Measurements from ENCODE around the gene FABP1. TPM values are rescaled to one million over a fixed set of nuclear protein-coding genes. Genes with fewer than 3 reads are reported as not detected.

FABP1 gene
- total and polyA plus RNA-seq, 2 of the 4 experiments (the other 2 are of a cell fraction): not detected

DNA sequence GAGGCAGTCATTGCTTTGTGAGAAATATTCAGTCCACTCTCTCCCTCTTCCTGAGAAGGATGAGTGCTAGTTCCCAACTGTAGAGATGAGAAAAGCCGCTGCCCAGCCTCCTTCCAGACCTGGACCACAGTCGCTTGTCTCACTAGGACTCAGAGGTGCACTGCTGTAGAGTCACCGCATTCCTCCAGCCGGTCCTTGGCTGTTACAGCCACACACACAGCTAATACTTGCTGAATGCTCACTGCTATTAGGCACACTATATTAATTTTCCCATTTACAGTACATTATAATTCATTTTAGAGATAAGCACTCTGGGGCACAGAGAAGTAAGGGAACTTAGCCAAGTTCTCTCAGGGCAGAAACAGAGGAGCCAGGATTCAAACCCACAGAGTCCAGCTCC is 10.0 kb upstream of the FABP1 start:
- no peak overlapping the region for H3K27ac ChIP-seq (ENCODE audit: insufficient read depth, low read length)
- 57% methylated on average over 2 of the region's 4 CpGs; no CpG with 5 or more reads in 1 of the 2 experiments for WGBS, 2 experiments (ENCODE audit: extremely low coverage in 2 of 2, insufficient read length in 1 of 2)
- no peak overlapping the region for H3K23ac ChIP-seq (ENCODE audit: low read depth, low read length)
- ChIA-PET CTCF (no interaction called here), POLR2A (ENCODE audit: unreplicated experiment) (no interaction called here)
- H3K4me2 ChIP-seq (ENCODE audit: low read depth, low read length): no peak overlapping the region
- H2AFZ ChIP-seq (replicated peaks; ENCODE audit: low read length, poor library complexity): no peak overlapping the region
- H3K4me1 ChIP-seq (ENCODE audit: control insufficient read depth, insufficient read depth, low read length): no peaks in the 10 kb centered on the region
- H3K9me3 ChIP-seq (ENCODE audit: control insufficient read depth, insufficient read depth, low read length): no peaks in the 10 kb centered on the region
- TF ChIP-seq, protein P1, sequence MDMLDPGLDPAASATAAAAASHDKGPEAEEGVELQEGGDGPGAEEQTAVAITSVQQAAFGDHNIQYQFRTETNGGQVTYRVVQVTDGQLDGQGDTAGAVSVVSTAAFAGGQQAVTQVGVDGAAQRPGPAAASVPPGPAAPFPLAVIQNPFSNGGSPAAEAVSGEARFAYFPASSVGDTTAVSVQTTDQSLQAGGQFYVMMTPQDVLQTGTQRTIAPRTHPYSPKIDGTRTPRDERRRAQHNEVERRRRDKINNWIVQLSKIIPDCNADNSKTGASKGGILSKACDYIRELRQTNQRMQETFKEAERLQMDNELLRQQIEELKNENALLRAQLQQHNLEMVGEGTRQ (IDR thresholded peaks at IDR 0.05; ENCODE audit: low read depth, low read length): no peak
- TF ChIP-seq MAZ (IDR thresholded peaks at IDR 0.05; ENCODE audit: borderline replicate concordance, low read depth, low read length) (no peak), RFX5 (IDR thresholded peaks at IDR 0.05; ENCODE audit: low read depth, low read length) (no peak), CEBPB (IDR thresholded peaks at IDR 0.05; ENCODE audit: low read depth, low read length) (no peak), CHD1 (IDR thresholded peaks at IDR 0.05; ENCODE audit: low read depth, low read length) (no peak), SMC3 (IDR thresholded peaks at IDR 0.05; ENCODE audit: low read depth, low read length) (no peak), POLR2A (IDR thresholded peaks at IDR 0.05; ENCODE audit: low read depth, low read length) (no peak), FOS (IDR thresholded peaks at IDR 0.05; ENCODE audit: low read depth, low read length) (no peak), RCOR1 (IDR thresholded peaks at IDR 0.05; ENCODE audit: insufficient replicate concordance, low read length) (no peak)
- TF ChIP-seq, protein P2, sequence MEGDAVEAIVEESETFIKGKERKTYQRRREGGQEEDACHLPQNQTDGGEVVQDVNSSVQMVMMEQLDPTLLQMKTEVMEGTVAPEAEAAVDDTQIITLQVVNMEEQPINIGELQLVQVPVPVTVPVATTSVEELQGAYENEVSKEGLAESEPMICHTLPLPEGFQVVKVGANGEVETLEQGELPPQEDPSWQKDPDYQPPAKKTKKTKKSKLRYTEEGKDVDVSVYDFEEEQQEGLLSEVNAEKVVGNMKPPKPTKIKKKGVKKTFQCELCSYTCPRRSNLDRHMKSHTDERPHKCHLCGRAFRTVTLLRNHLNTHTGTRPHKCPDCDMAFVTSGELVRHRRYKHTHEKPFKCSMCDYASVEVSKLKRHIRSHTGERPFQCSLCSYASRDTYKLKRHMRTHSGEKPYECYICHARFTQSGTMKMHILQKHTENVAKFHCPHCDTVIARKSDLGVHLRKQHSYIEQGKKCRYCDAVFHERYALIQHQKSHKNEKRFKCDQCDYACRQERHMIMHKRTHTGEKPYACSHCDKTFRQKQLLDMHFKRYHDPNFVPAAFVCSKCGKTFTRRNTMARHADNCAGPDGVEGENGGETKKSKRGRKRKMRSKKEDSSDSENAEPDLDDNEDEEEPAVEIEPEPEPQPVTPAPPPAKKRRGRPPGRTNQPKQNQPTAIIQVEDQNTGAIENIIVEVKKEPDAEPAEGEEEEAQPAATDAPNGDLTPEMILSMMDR (conservative IDR thresholded peaks at IDR 0.05; ENCODE audit: low read depth, low read length): no peak
- no peaks in the 10 kb centered on the region; the same call in 1 of the 2 replicates for H3K27me3 ChIP-seq (ENCODE audit: control insufficient read depth, insufficient read depth, low read length)
- no peak for DNase-seq
- no peak overlapping the region for H3K18ac ChIP-seq (ENCODE audit: low read depth, low read length)
- no peaks in the 10 kb centered on the region for H3K9me1 ChIP-seq (ENCODE audit: insufficient read depth, low read length)
- ATAC-seq (ENCODE audit: low read depth): no peak
- H4K8ac ChIP-seq (ENCODE audit: low read depth in 2 of 2, low read length in 2 of 2): no peak overlapping the region
- H4K20me1 ChIP-seq (ENCODE audit: insufficient read depth, low read length): no peaks in the 10 kb centered on the region
- H3K9ac ChIP-seq (ENCODE audit: low read depth, low read length): no peak overlapping the region
- no peaks in the 10 kb centered on the region for H3K36me3 ChIP-seq (ENCODE audit: control insufficient read depth, insufficient read depth, low read length)
- no peak overlapping the region for H4K5ac ChIP-seq (ENCODE audit: low read depth, low read length)
- H2AK9ac ChIP-seq (replicated peaks; ENCODE audit: low read depth, low read length, poor library complexity): no peak overlapping the region
- H2BK120ac ChIP-seq (ENCODE audit: low read depth, low read length): no peak overlapping the region
- no peaks in the 10 kb centered on the region for H3K79me1 ChIP-seq (ENCODE audit: low read depth in 1 of 2, low read length in 2 of 2)
- dilution Hi-C loops (cut with HindIII; ENCODE audit: low sequenced_read_pairs, unreplicated experiment): no loop called here
- H4K91ac ChIP-seq (ENCODE audit: insufficient read depth, low read depth, low read length): no peak overlapping the region
- in situ Hi-C loops (cut with MboI; ENCODE audit: low sequenced_read_pairs): no loop called here
- H2BK15ac ChIP-seq (ENCODE audit: low read depth, low read length): no peak overlapping the region
- no peak overlapping the region for H3K4me3 ChIP-seq (ENCODE audit: insufficient read depth, low read depth, low read length)
- no peak overlapping the region for H3K56ac ChIP-seq (ENCODE audit: extremely low read depth, insufficient read depth, low read length)
- H2BK5ac ChIP-seq (ENCODE audit: low read depth, low read length, poor library complexity, severe bottlenecking): no peak overlapping the region
- no TSS peak for BruUV-seq (replicated peaks)
- H2BK20ac ChIP-seq (ENCODE audit: low read depth, low read length): no peak overlapping the region
- no peak overlapping the region for H2AK5ac ChIP-seq (ENCODE audit: low read depth, low read length)
- no peak overlapping the region for H3K4ac ChIP-seq (ENCODE audit: low read depth, low read length)
- no peak overlapping the region for H3K14ac ChIP-seq (replicated peaks; ENCODE audit: low read depth, low read length)
- intact Hi-C loops (cut with micrococcal nuclease): no loop called here

Data from IMR-90 (cell line).